ENCODE results near the gene SLC25A42. TPM values are rescaled to one million over a fixed set of nuclear protein-coding genes. Genes with fewer than 3 reads are reported as not detected.
A peak's percentile ranks its signal among the peaks of the same experiment; 100 is the strongest.
"Not testable (repeated sequence)": the region's sequence is repeated elsewhere in the genome, so short reads cannot be mapped to it uniquely, and the experiment has no call there.

Gene SLC25A42, protein sequence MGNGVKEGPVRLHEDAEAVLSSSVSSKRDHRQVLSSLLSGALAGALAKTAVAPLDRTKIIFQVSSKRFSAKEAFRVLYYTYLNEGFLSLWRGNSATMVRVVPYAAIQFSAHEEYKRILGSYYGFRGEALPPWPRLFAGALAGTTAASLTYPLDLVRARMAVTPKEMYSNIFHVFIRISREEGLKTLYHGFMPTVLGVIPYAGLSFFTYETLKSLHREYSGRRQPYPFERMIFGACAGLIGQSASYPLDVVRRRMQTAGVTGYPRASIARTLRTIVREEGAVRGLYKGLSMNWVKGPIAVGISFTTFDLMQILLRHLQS
- 5.1 and 6.3 TPM in 2 replicates for total RNA-seq (2012; rRNA removed)

DNA sequence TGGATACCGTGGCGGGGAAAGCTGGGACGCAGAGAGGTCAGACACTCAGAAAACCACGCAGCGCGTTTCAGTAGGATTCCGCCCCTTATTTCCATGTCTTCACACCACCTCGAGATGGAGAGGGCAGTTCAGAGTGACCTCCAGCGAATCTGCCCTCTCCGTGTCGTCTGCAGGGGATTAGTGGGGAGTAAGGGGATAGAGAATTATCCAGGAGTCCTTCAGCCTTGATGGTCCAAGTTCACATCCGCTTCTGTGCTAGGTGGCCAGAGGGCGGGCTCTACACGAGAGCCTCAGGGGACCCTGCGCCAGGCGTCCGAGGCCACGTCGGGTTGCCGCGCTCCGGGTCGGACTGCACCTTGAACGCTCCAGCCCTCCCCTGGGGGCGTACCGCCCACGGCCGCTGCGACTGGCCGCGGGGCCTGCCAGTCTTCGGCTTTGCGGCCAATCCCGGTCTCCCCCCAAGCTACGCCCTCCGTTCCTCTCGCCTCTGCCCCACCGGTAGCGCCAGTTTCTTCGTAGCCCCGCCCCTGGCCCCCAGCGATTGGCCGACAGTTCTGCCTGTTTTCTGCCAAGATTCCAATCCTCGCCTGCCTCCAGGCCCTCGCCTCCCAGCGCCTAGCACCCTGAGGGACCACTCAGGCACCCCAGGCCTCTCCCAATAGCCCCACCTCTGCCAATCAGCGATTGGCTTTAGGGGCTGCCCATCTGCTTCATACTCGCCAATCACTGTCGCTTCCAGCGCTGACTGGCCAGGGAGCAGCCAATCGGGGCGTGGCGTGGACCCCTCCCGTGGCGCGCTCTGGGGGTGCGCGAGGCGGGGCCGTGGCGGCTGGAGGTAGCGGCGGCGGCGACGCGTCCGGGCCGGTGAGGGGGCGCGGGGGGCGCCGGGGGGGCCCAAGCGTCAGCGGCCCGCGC, at the start of gene SLC25A42:
Gene SLC25A42, plus strand, starts transcription at position 812 of the 915 bp plus-strand sequence. CDS start 32,131 bp downstream, outside the sequence.
- no peaks in the 10 kb centered on the region for H3K9me3 ChIP-seq (replicated peaks; ENCODE audit: low read length)
- peaks cover 13% of the 10 kb centered on the region for H3K36me3 ChIP-seq (ENCODE audit: insufficient read depth, low read length)
- peak within 1 kb of the TSS; percentile 94 for H3K4me2 ChIP-seq (ENCODE audit: low read length)
- peaks cover 30% of the 10 kb centered on the region for H3K4me1 ChIP-seq (ENCODE audit: control insufficient read depth, insufficient read depth, low read length)
- H3K27me3 ChIP-seq (ENCODE audit: control insufficient read depth, insufficient read depth, low read length): no peaks in the 10 kb centered on the region
- peak within 1 kb of the TSS; percentile 71 for H3K9ac ChIP-seq (ENCODE audit: low read depth, low read length)
- peak within 1 kb of the TSS; percentile 69 for H3K4me3 ChIP-seq (ENCODE audit: low read length)

DNA sequence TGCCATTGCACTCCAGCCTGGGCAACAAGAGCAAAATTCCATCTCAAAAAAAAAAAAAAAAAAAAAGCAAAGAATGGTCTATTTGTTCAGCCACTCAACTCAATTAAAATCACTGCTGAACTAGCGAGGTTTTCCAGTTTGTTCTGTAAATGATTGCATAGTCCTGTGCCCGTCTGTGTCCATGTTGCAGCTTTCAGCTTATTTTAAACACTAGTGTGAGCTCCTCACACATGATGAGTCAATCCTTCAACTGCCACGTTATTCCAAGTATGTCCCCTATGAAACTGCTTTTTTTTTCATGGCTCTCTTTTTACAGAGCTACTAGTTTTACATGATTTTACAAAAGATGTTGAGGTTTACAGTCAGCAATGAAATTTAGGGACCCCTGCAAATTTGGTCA, 42.7 kb upstream of the SLC25A42 start:
- H3K4me3 ChIP-seq (ENCODE audit: low read length): no peak overlapping the region
- no peaks in the 10 kb centered on the region for H3K27me3 ChIP-seq (ENCODE audit: control insufficient read depth, insufficient read depth, low read length)
- H3K9ac ChIP-seq (ENCODE audit: low read depth, low read length): peak overlapping the region; percentile 42
- peak overlapping the region; percentile 22 for H3K4me2 ChIP-seq (ENCODE audit: low read length)
- peaks cover 74% of the 10 kb centered on the region for H3K36me3 ChIP-seq (ENCODE audit: insufficient read depth, low read length)
- no peaks in the 10 kb centered on the region for H3K9me3 ChIP-seq (replicated peaks; ENCODE audit: low read length)
- peaks cover 11% of the 10 kb centered on the region for H3K4me1 ChIP-seq (ENCODE audit: control insufficient read depth, insufficient read depth, low read length)

DNA sequence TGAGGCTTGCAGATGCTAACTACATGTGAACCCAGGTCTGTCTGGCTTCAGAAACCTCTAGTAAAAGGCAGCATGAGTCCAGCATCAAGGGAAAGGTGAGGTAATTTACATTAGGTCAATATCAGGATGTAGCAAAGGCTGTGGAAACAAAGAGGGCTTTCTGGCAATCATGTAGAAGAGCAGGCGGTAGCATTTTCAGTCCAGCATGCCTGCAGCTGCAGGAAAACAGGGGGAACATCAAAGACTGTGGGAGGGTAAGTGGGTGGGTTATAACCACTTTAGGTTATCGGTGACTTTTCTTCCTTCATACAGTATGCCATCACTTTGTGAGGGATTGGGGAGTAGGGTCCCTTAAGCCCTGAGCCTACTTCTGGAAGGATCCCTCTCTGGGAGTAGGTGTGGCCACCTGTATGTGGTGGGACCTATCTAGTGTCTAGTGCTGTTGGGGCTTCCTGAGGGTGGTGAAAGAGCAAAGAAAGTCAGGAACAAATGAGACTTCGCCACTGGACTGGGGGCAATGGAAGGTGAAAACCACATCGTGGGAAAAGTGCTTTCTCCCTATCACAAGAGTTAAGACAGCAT, 41.3 kb upstream of the SLC25A42 start:
- H3K9me3 ChIP-seq (replicated peaks; ENCODE audit: low read length): no peaks in the 10 kb centered on the region
- H3K4me3 ChIP-seq (ENCODE audit: low read length): no peak overlapping the region
- peaks cover 11% of the 10 kb centered on the region for H3K4me1 ChIP-seq (ENCODE audit: control insufficient read depth, insufficient read depth, low read length)
- no peak overlapping the region for H3K4me2 ChIP-seq (ENCODE audit: low read length)
- H3K27me3 ChIP-seq (ENCODE audit: control insufficient read depth, insufficient read depth, low read length): no peaks in the 10 kb centered on the region
- peaks cover 74% of the 10 kb centered on the region for H3K36me3 ChIP-seq (ENCODE audit: insufficient read depth, low read length)
- H3K9ac ChIP-seq (ENCODE audit: low read depth, low read length): no peak overlapping the region

DNA sequence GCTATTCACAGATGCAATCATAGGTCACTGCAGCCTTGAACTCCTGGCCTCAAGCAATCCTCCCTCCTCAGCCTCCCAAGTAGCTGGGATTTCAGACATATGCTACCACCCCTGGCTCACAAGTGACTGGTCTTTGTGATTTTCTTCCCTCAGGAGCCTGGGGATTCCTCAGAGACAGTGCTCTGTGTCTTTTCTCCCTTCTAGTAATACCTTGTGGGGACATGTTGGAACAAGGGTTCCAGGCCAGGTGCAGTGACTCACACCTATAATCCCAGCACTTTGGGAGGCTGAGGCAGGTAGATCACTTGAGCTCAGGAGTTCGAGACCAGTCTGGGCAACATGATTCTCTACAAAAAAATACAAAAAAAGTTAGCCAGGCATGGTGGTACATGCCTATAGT, 40.4 kb upstream of the SLC25A42 start:
- not testable (repeated sequence) for H3K4me2 ChIP-seq (ENCODE audit: low read length)

DNA sequence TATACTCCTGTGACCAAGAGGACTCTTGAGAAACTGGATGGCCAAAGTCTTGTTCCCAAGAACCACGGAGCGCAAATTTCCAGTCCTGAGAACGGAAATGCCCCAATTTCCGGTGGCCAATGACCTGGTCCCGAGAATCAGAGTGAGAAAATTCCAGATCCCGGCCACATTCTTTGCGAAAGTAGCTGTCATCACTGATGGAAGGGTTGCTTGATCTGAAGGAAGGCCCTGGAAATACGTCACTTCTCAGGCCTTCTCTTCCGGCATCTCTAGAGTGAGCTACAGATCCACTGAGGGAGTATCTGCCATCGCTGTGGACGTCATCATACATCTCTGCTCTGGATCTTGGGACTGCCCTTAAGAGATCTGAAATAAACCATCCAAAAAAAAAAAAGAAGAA, 37.9 kb upstream of the SLC25A42 start:
- peaks cover 71% of the 10 kb centered on the region for H3K36me3 ChIP-seq (ENCODE audit: insufficient read depth, low read length)

More for the DNA sequence above, 40.4 kb upstream of the SLC25A42 start:
- peaks cover 11% of the 10 kb centered on the region for H3K4me1 ChIP-seq (ENCODE audit: control insufficient read depth, insufficient read depth, low read length)
- not testable (repeated sequence) for H3K4me3 ChIP-seq (ENCODE audit: low read length); H3K9me3 ChIP-seq (replicated peaks; ENCODE audit: low read length); H3K9ac ChIP-seq (ENCODE audit: low read depth, low read length); H3K27me3 ChIP-seq (ENCODE audit: control insufficient read depth, insufficient read depth, low read length)
- H3K36me3 ChIP-seq (ENCODE audit: insufficient read depth, low read length): peaks cover 75% of the 10 kb centered on the region

DNA sequence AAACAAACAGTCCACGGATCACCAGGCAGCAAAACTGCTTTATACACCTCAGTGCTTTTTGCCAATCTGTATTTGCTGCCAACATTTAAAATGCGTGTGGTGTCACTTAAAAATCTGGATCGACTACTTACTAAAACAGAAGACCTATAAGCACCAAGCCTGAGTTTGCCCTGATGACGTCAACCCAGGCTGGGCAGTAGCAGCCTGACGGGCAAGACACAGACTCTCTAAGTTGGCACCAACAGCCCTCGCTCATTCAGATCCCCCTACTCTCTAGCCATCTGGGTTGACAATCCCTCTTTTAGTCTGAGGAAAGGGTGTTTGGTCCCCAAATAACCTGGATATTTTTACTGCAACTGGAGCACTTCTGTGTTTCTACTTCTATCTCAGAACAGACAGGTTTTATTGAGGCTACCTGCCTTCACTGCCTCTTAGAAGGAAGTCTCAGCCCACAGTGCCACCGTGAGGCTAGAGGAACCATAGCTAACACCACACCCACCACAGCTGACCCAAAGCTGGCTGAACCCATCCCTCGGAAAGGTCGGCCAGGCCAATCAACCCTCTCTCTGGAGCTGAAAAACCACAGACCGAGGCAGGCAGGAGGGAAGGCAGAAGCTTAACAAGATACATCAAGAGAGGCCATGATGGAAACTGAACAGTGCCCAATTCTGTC, 37.4 kb upstream of the SLC25A42 start:
- Histone ChIP-seq H3K4me2 (ENCODE audit: low read length) (no peak overlapping the region), H3K36me3 (ENCODE audit: insufficient read depth, low read length) (peaks cover 75% of the 10 kb centered on the region), H3K4me1 (ENCODE audit: control insufficient read depth, insufficient read depth, low read length) (peaks cover 3% of the 10 kb centered on the region), H3K9ac (ENCODE audit: low read depth, low read length) (no peak overlapping the region), H3K27me3 (ENCODE audit: control insufficient read depth, insufficient read depth, low read length) (no peaks in the 10 kb centered on the region), H3K4me3 (ENCODE audit: low read length) (no peak overlapping the region), H3K9me3 (replicated peaks; ENCODE audit: low read length) (no peaks in the 10 kb centered on the region)

More for the DNA sequence above, 37.9 kb upstream of the SLC25A42 start:
- Histone ChIP-seq H3K9ac (ENCODE audit: low read depth, low read length) (no peak overlapping the region), H3K9me3 (replicated peaks; ENCODE audit: low read length) (no peaks in the 10 kb centered on the region), H3K4me2 (ENCODE audit: low read length) (no peak overlapping the region), H3K4me1 (ENCODE audit: control insufficient read depth, insufficient read depth, low read length) (peaks cover 9% of the 10 kb centered on the region), H3K4me3 (ENCODE audit: low read length) (no peak overlapping the region), H3K27me3 (ENCODE audit: control insufficient read depth, insufficient read depth, low read length) (no peaks in the 10 kb centered on the region)

DNA sequence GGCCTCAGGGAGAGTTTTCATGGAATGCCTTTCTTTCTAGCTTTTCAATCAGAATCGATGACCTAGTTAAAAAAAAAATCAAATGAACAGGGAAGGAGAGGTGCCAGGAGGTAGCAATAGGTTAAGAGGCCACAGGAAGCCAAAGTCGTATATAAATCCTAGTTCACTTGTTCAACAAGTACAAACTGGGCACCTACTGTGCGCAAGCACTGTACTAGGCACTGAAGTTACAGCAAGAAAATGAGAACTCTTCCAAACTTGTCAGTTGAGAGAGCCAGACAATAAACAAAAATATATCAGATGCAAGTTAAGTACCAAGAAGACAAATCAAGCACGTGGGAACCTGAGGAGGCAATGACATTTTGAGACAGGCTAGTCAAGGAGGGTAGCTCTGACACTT, 36.6 kb upstream of the SLC25A42 start:
- Histone ChIP-seq H3K4me3 (ENCODE audit: low read length) (no peak overlapping the region), H3K27me3 (ENCODE audit: control insufficient read depth, insufficient read depth, low read length) (no peaks in the 10 kb centered on the region), H3K36me3 (ENCODE audit: insufficient read depth, low read length) (peaks cover 73% of the 10 kb centered on the region), H3K9me3 (replicated peaks; ENCODE audit: low read length) (no peaks in the 10 kb centered on the region), H3K4me1 (ENCODE audit: control insufficient read depth, insufficient read depth, low read length) (peaks cover 4% of the 10 kb centered on the region), H3K9ac (ENCODE audit: low read depth, low read length) (no peak overlapping the region), H3K4me2 (ENCODE audit: low read length) (no peak overlapping the region)

DNA sequence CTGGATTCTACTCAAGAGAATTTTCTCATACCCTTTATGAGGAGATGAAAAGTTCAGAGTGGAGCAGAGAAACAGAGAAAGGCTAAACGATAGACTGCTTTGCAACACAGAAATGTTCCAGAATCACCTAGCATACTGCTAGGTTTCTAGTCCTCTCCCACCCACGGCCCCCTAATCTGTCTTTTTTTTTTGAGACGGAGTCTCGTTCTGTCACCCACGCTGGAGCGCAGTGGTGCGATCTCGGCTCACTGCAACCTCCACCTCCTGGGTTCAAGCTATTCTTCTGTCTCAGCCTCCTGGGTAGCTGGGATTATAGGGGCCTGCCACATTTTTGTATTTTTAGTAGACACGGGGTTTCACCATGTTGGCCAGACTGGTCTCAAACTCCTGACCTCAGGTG, 35.3 kb upstream of the SLC25A42 start:
- H3K4me2 ChIP-seq (ENCODE audit: low read length): no peak overlapping the region
- H3K4me1 ChIP-seq (ENCODE audit: control insufficient read depth, insufficient read depth, low read length): peaks cover 4% of the 10 kb centered on the region
- peaks cover 60% of the 10 kb centered on the region for H3K36me3 ChIP-seq (ENCODE audit: insufficient read depth, low read length)
- H3K27me3 ChIP-seq (ENCODE audit: control insufficient read depth, insufficient read depth, low read length): no peaks in the 10 kb centered on the region
- no peaks in the 10 kb centered on the region for H3K9me3 ChIP-seq (replicated peaks; ENCODE audit: low read length)
- no peak overlapping the region for H3K4me3 ChIP-seq (ENCODE audit: low read length)
- no peak overlapping the region for H3K9ac ChIP-seq (ENCODE audit: low read depth, low read length)

DNA sequence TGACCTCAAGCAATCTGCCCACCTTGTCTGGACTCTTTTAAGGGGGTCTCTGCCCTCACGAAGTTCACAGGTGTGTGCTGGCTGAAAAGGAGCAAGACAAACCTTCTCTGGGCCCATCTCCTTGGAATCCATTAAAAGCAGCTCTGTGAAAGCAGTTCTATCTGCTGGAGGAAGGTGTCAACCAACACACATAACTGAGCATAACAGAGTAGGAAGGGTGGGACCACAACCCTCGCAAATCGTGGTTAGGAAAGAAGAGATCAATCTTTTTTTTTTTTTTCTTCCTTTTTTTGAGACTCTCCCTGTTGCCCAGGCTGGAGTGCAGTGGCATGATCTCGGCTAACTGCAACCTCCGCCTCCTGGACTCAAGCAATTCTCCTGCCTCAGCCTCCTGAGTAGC, 31.9 kb upstream of the SLC25A42 start:
- H3K9ac ChIP-seq (ENCODE audit: low read depth, low read length): peak overlapping the region; percentile 99
- peak overlapping the region; percentile 96 for H3K4me3 ChIP-seq (ENCODE audit: low read length)
- H3K9me3 ChIP-seq (replicated peaks; ENCODE audit: low read length): no peaks in the 10 kb centered on the region
- H3K36me3 ChIP-seq (ENCODE audit: insufficient read depth, low read length): peaks cover 28% of the 10 kb centered on the region
- H3K4me2 ChIP-seq (ENCODE audit: low read length): peak overlapping the region; percentile 93
- no peaks in the 10 kb centered on the region for H3K27me3 ChIP-seq (ENCODE audit: control insufficient read depth, insufficient read depth, low read length)
- peaks cover 4% of the 10 kb centered on the region for H3K4me1 ChIP-seq (ENCODE audit: control insufficient read depth, insufficient read depth, low read length)

DNA sequence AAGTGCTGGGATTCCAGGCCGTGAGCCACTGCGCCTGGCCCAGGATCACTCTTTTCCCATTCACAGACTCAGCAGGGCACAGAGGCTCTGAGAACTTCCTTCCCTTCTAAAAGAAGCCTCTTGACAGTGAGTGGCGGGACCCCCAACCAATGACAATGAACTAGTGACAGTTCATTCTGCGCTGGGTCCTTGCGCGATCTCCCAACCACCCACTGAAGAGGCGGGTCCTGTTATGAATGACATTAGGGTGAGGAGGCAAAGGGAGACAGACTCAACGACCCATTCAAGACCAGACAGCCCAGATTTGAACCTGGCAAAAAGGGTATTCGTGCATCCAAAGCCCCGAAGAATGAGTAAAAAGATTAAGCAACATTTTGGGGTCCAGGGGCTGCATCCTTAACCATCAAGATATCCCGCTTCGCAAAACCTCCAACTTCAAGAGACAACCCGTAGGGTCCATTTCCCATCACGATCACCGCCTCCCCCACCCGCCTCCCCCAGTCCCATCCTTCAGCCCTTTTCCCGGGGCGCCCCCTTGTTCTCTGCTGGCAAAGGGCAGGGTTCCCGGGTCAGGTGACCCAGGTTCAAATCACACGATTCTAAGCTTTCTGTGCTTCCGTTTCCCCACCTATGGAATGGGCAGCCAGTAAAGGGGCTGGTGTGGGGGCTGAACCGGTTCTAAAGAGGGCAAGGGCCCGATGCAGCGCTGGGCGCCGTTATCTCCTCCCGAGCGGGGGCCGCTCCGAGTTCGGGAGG, 31.2 kb upstream of the SLC25A42 start:
- peaks cover 21% of the 10 kb centered on the region for H3K36me3 ChIP-seq (ENCODE audit: insufficient read depth, low read length)
- H3K9me3 ChIP-seq (replicated peaks; ENCODE audit: low read length): no peaks in the 10 kb centered on the region
- H3K4me1 ChIP-seq (ENCODE audit: control insufficient read depth, insufficient read depth, low read length): peaks cover 4% of the 10 kb centered on the region
- peak overlapping the region; percentile 96 for H3K4me3 ChIP-seq (ENCODE audit: low read length)
- peak overlapping the region; percentile 99 for H3K9ac ChIP-seq (ENCODE audit: low read depth, low read length)
- H3K4me2 ChIP-seq (ENCODE audit: low read length): peak overlapping the region; percentile 93
- no peaks in the 10 kb centered on the region for H3K27me3 ChIP-seq (ENCODE audit: control insufficient read depth, insufficient read depth, low read length)

All from skeletal muscle satellite cell (primary cell).